ENCODE measurements around the gene ZNF133. TPM values are rescaled to one million over a fixed set of nuclear protein-coding genes. Genes with fewer than 3 reads are reported as not detected.
A peak's percentile ranks its signal among the peaks of the same experiment; 100 is the strongest.
"Not testable (repeated sequence)": the region's sequence is repeated elsewhere in the genome, so short reads cannot be mapped to it uniquely, and the experiment has no call there.

Gene ZNF133
- total RNA-seq = 10 to 100 TPM; 11.9 to 19.0 TPM
- polyA plus RNA-seq = 10 to 100 TPM; 12.8 to 31.4 TPM
- long read RNA-seq, donor 1, partial matches to known transcripts = 1 of 11 reads
- long read RNA-seq, donor 1, other reads (novel, unspliced or antisense) = 6 of 11 reads
- long read RNA-seq, donor 2, partial matches to known transcripts = 1 of 20 reads
- long read RNA-seq, donor 2, other reads (novel, unspliced or antisense) = 19 of 20 reads

GRCh38 chr20:18287915-18288748, at the start of gene ZNF133:
Gene ZNF133 (plus strand): TSS chr20:18288527. CDS start chr20:18305687, 17,160 bp downstream.
- Histone ChIP-seq H3K27me3 (ENCODE audit: control insufficient read depth in 1 of 2, insufficient read depth in 2 of 2, low read length in 1 of 2) (no peaks in the 10 kb centered on the region), H3K4me3 (ENCODE audit: low read length in 2 of 2) (peak within 1 kb of the TSS; percentile 64 to 65), H3K9me3 (ENCODE audit: control insufficient read depth, low read length) (peaks cover 6% of the 10 kb centered on the region), H3K36me3 (ENCODE audit: control insufficient read depth in 1 of 2, insufficient read depth in 2 of 2, low read length in 1 of 2) (peaks cover 0 to 3% of the 10 kb centered on the region in 2 donors), H3K4me1 (ENCODE audit: control insufficient read depth in 1 of 2, insufficient read depth in 2 of 2, low read length in 2 of 2) (peaks cover 2 to 5% of the 10 kb centered on the region in 2 donors), H3K27ac (ENCODE audit: low read depth in 1 of 2, low read length in 2 of 2) (peak within 1 kb of the TSS; percentile 37 to 51)
- 0% methylated on average over 62 to 63 of the region's 63 CpGs for WGBS, 2 donors
- DNase-seq = peak; percentile 97 to 99
- intact Hi-C loops (cut with DNase I) = loop anchor here (5.0 to 10.0 kb wide), 3 partner anchors 151 to 214 kb away; partner anchors contain the start of genes KAT14 (in 2 of the 2) and PET117 (in 2 of the 2)
- ATAC-seq (ENCODE audit: low FRiP score) = peak; percentile 99

GRCh38 chr20:18240997-18241396, 47.3 kb upstream of the ZNF133 start:
- no peaks in the 10 kb centered on the region for H3K9me3 ChIP-seq (ENCODE audit: control insufficient read depth, low read length)
- no peak for DNase-seq
- no peaks in the 10 kb centered on the region for H3K27me3 ChIP-seq (ENCODE audit: control insufficient read depth in 1 of 2, insufficient read depth in 2 of 2, low read length in 1 of 2)
- no peaks in the 10 kb centered on the region for H3K36me3 ChIP-seq (ENCODE audit: control insufficient read depth in 1 of 2, insufficient read depth in 2 of 2, low read length in 1 of 2)
- 73 to 83% methylated on average over 1 of the region's 1 CpG for WGBS, 2 donors
- no peak for ATAC-seq (ENCODE audit: low FRiP score)
- H3K27ac ChIP-seq (ENCODE audit: low read depth in 1 of 2, low read length in 2 of 2) = no peak overlapping the region
- intact Hi-C loops (cut with DNase I) = no loop called here
- H3K4me3 ChIP-seq (ENCODE audit: low read length in 2 of 2) = no peak overlapping the region
- no peaks in the 10 kb centered on the region for H3K4me1 ChIP-seq (ENCODE audit: control insufficient read depth in 1 of 2, insufficient read depth in 2 of 2, low read length in 2 of 2)

- no peak for DNase-seq
- WGBS, 2 donors = 36 to 45% methylated on average over 1 of the region's 1 CpG
Observed at GRCh38 chr20:18243802-18244201, 44.5 kb upstream of the ZNF133 start.

GRCh38 chr20:18248545-18248944, 39.8 kb upstream of the ZNF133 start:
- H3K36me3 ChIP-seq (ENCODE audit: control insufficient read depth in 1 of 2, insufficient read depth in 2 of 2, low read length in 1 of 2); H3K9me3 ChIP-seq (ENCODE audit: control insufficient read depth, low read length); H3K4me1 ChIP-seq (ENCODE audit: control insufficient read depth in 1 of 2, insufficient read depth in 2 of 2, low read length in 2 of 2); H3K27ac ChIP-seq (ENCODE audit: low read depth in 1 of 2, low read length in 2 of 2); H3K4me3 ChIP-seq (ENCODE audit: low read length in 2 of 2); H3K27me3 ChIP-seq (ENCODE audit: control insufficient read depth in 1 of 2, insufficient read depth in 2 of 2, low read length in 1 of 2); ATAC-seq (ENCODE audit: low FRiP score); DNase-seq; intact Hi-C loops (cut with DNase I): not testable (repeated sequence)
- WGBS, 2 donors = 79 to 88% methylated on average over 3 of the region's 4 CpGs

More at GRCh38 chr20:18243802-18244201, 44.5 kb upstream of the ZNF133 start:
- Histone ChIP-seq H3K9me3 (ENCODE audit: control insufficient read depth, low read length) (no peaks in the 10 kb centered on the region), H3K4me3 (ENCODE audit: low read length in 2 of 2) (no peak overlapping the region), H3K4me1 (ENCODE audit: control insufficient read depth in 1 of 2, insufficient read depth in 2 of 2, low read length in 2 of 2) (no peaks in the 10 kb centered on the region), H3K27ac (ENCODE audit: low read depth in 1 of 2, low read length in 2 of 2) (no peak overlapping the region), H3K27me3 (ENCODE audit: control insufficient read depth in 1 of 2, insufficient read depth in 2 of 2, low read length in 1 of 2) (no peaks in the 10 kb centered on the region), H3K36me3 (ENCODE audit: control insufficient read depth in 1 of 2, insufficient read depth in 2 of 2, low read length in 1 of 2) (no peaks in the 10 kb centered on the region)
- intact Hi-C loops (cut with DNase I) = no loop called here
- ATAC-seq (ENCODE audit: low FRiP score) = no peak

- Histone ChIP-seq H3K27me3 (ENCODE audit: control insufficient read depth in 1 of 2, insufficient read depth in 2 of 2, low read length in 1 of 2) (no peaks in the 10 kb centered on the region), H3K27ac (ENCODE audit: low read depth in 1 of 2, low read length in 2 of 2) (no peak overlapping the region), H3K4me3 (ENCODE audit: low read length in 2 of 2) (no peak overlapping the region), H3K36me3 (ENCODE audit: control insufficient read depth in 1 of 2, insufficient read depth in 2 of 2, low read length in 1 of 2) (no peaks in the 10 kb centered on the region), H3K4me1 (ENCODE audit: control insufficient read depth in 1 of 2, insufficient read depth in 2 of 2, low read length in 2 of 2) (no peaks in the 10 kb centered on the region), H3K9me3 (ENCODE audit: control insufficient read depth, low read length) (no peaks in the 10 kb centered on the region)
- no peak for ATAC-seq (ENCODE audit: low FRiP score)
- DNase-seq = no peak
- intact Hi-C loops (cut with DNase I) = no loop called here
- 87 to 90% methylated on average over 3 of the region's 3 CpGs for WGBS, 2 donors
Observed at GRCh38 chr20:18250217-18250616, 38.1 kb upstream of the ZNF133 start.

- no peak for DNase-seq
- H3K4me1 ChIP-seq (ENCODE audit: control insufficient read depth in 1 of 2, insufficient read depth in 2 of 2, low read length in 2 of 2) = no peaks in the 10 kb centered on the region
- H3K4me3 ChIP-seq (ENCODE audit: low read length in 2 of 2) = no peak overlapping the region
- WGBS, 2 donors = 79 to 81% methylated on average over 20 of the region's 20 CpGs
- intact Hi-C loops (cut with DNase I) = no loop called here
- no peak overlapping the region for H3K27ac ChIP-seq (ENCODE audit: low read depth in 1 of 2, low read length in 2 of 2)
- H3K27me3 ChIP-seq (ENCODE audit: control insufficient read depth in 1 of 2, insufficient read depth in 2 of 2, low read length in 1 of 2) = no peaks in the 10 kb centered on the region
- ATAC-seq (ENCODE audit: low FRiP score) = no peak
- no peaks in the 10 kb centered on the region for H3K9me3 ChIP-seq (ENCODE audit: control insufficient read depth, low read length)
- H3K36me3 ChIP-seq (ENCODE audit: control insufficient read depth in 1 of 2, insufficient read depth in 2 of 2, low read length in 1 of 2) = no peaks in the 10 kb centered on the region
Observed at GRCh38 chr20:18252597-18253451, 35.5 kb upstream of the ZNF133 start.

GRCh38 chr20:18254615-18255014, 33.7 kb upstream of the ZNF133 start:
- no peak for DNase-seq
- Histone ChIP-seq H3K27ac (ENCODE audit: low read depth in 1 of 2, low read length in 2 of 2) (no peak overlapping the region), H3K9me3 (ENCODE audit: control insufficient read depth, low read length) (no peaks in the 10 kb centered on the region), H3K36me3 (ENCODE audit: control insufficient read depth in 1 of 2, insufficient read depth in 2 of 2, low read length in 1 of 2) (no peaks in the 10 kb centered on the region), H3K27me3 (ENCODE audit: control insufficient read depth in 1 of 2, insufficient read depth in 2 of 2, low read length in 1 of 2) (no peaks in the 10 kb centered on the region), H3K4me1 (ENCODE audit: control insufficient read depth in 1 of 2, insufficient read depth in 2 of 2, low read length in 2 of 2) (no peaks in the 10 kb centered on the region), H3K4me3 (ENCODE audit: low read length in 2 of 2) (no peak overlapping the region)
- WGBS, 2 donors = 50 to 55% methylated on average over 3 of the region's 3 CpGs
- ATAC-seq (ENCODE audit: low FRiP score) = no peak
- intact Hi-C loops (cut with DNase I) = no loop called here

- Histone ChIP-seq H3K27me3 (ENCODE audit: control insufficient read depth in 1 of 2, insufficient read depth in 2 of 2, low read length in 1 of 2) (no peaks in the 10 kb centered on the region), H3K36me3 (ENCODE audit: control insufficient read depth in 1 of 2, insufficient read depth in 2 of 2, low read length in 1 of 2) (no peaks in the 10 kb centered on the region), H3K27ac (ENCODE audit: low read depth in 1 of 2, low read length in 2 of 2) (no peak overlapping the region), H3K9me3 (ENCODE audit: control insufficient read depth, low read length) (no peaks in the 10 kb centered on the region), H3K4me1 (ENCODE audit: control insufficient read depth in 1 of 2, insufficient read depth in 2 of 2, low read length in 2 of 2) (no peaks in the 10 kb centered on the region), H3K4me3 (ENCODE audit: low read length in 2 of 2) (no peak overlapping the region)
- DNase-seq = no peak
- WGBS, 2 donors = 66 to 68% methylated on average over 1 of the region's 1 CpG
- intact Hi-C loops (cut with DNase I) = no loop called here
- no peak for ATAC-seq (ENCODE audit: low FRiP score)
Observed at GRCh38 chr20:18255526-18255925, 32.8 kb upstream of the ZNF133 start.
